HG03342 (cell line): ENCODE measurements around the gene THRSP.
"Not testable (repeated sequence)": the region's sequence is repeated elsewhere in the genome, so short reads cannot be mapped to it uniquely, and the experiment has no call there.

Experiments
- ATAC-seq: cut with Tn5 transposase; IDR thresholded peaks from one replicate; pipeline ENCODE4 v1.9.1; 2021; ENCODE audit warnings: mild to moderate bottlenecking, moderate library complexity; ENCODE audit not compliant: unreplicated experiment

THRSP gene

GRCh38 chr11:78063440-78064181 lies at the start of gene THRSP:
Gene THRSP (plus strand): TSS chr11:78063861. CDS start chr11:78063882, 21 bp downstream.
- no peak for ATAC-seq

- ATAC-seq = not testable (repeated sequence)
Observed at GRCh38 chr11:78014937-78015520, 48.6 kb upstream of the THRSP start.

GRCh38 chr11:78015878-78016277 lies 47.8 kb upstream of the THRSP start:
- ATAC-seq = no peak

GRCh38 chr11:78019808-78020207 lies 43.9 kb upstream of the THRSP start:
- ATAC-seq = no peak

- ATAC-seq = no peak
Observed at GRCh38 chr11:78020246-78020645, 43.4 kb upstream of the THRSP start.

GRCh38 chr11:78021611-78022010 lies 42.0 kb upstream of the THRSP start:
- ATAC-seq = no peak

GRCh38 chr11:78022397-78023396 lies 41.0 kb upstream of the THRSP start, which contains the start of gene KCTD14:
Gene KCTD14 (minus strand): TSS chr11:78023276. CDS start chr11:78023249, 27 bp downstream.
- no peak for ATAC-seq

- ATAC-seq = no peak
Observed at GRCh38 chr11:78023426-78023825, 40.2 kb upstream of the THRSP start.

- ATAC-seq = no peak
Observed at GRCh38 chr11:78025378-78025777, 38.3 kb upstream of the THRSP start.

GRCh38 chr11:78027759-78028158 lies 35.9 kb upstream of the THRSP start:
- ATAC-seq = no peak

GRCh38 chr11:78028423-78028822 lies 35.2 kb upstream of the THRSP start:
- ATAC-seq = not testable (repeated sequence)

GRCh38 chr11:78030429-78031325 lies 33.0 kb upstream of the THRSP start:
- ATAC-seq = no peak

GRCh38 chr11:78031629-78032028 lies 32.0 kb upstream of the THRSP start:
- ATAC-seq = peak; percentile 85

- no peak for ATAC-seq
Observed at GRCh38 chr11:78032090-78032489, 31.6 kb upstream of the THRSP start.

- no peak for ATAC-seq
Observed at GRCh38 chr11:78033040-78033439, 30.6 kb upstream of the THRSP start.

- no peak for ATAC-seq
Observed at GRCh38 chr11:78034623-78035022, 29.0 kb upstream of the THRSP start.

- ATAC-seq = no peak
Observed at GRCh38 chr11:78036313-78036712, 27.3 kb upstream of the THRSP start.

- ATAC-seq = no peak
Observed at GRCh38 chr11:78037056-78037455, 26.6 kb upstream of the THRSP start.

GRCh38 chr11:78037825-78038620 lies 25.6 kb upstream of the THRSP start:
- ATAC-seq = no peak
